ENCODE measurements around the gene SMIM1. TPM values are rescaled to one million over a fixed set of nuclear protein-coding genes. Genes with fewer than 3 reads are reported as not detected.

Gene SMIM1
- total and polyA plus RNA-seq, 5 donors: 44.2 to 243 (median 107) TPM

- Histone ChIP-seq H3K9me3 (ENCODE audit: control insufficient read depth, low read length) (no peaks in the 10 kb centered on the region), H3K4me3 (ENCODE audit: low read length) (no peak overlapping the region), H3K27me3 (ENCODE audit: control insufficient read depth, insufficient read depth) (no peaks in the 10 kb centered on the region), H3K4me1 (ENCODE audit: control insufficient read depth, insufficient read depth, low read length) (no peaks in the 10 kb centered on the region), H3K27ac (ENCODE audit: low read length) (no peak overlapping the region)
- 93% methylated on average over 28 of the region's 28 CpGs for WGBS
- no peak for DNase-seq
- ATAC-seq: no peak
- intact Hi-C loops (cut with DNase I): no loop called here
These were observed 45.5 kb downstream of the SMIM1 start for GRCh38 chr1:3817821-3818597.

- Histone ChIP-seq H3K27me3 (ENCODE audit: control insufficient read depth, insufficient read depth) (no peaks in the 10 kb centered on the region), H3K9me3 (ENCODE audit: control insufficient read depth, low read length) (no peaks in the 10 kb centered on the region), H3K27ac (ENCODE audit: low read length) (no peak overlapping the region), H3K4me3 (ENCODE audit: low read length) (no peak overlapping the region), H3K4me1 (ENCODE audit: control insufficient read depth, insufficient read depth, low read length) (no peaks in the 10 kb centered on the region)
- intact Hi-C loops (cut with DNase I): no loop called here
- no peak for ATAC-seq
- DNase-seq: no peak
- WGBS: 73% methylated on average over 10 of the region's 10 CpGs
These were observed 47.2 kb downstream of the SMIM1 start for GRCh38 chr1:3819771-3820200.

- no peak for DNase-seq
- Histone ChIP-seq H3K27me3 (ENCODE audit: control insufficient read depth, insufficient read depth) (no peaks in the 10 kb centered on the region), H3K4me3 (ENCODE audit: low read length) (no peak overlapping the region), H3K4me1 (ENCODE audit: control insufficient read depth, insufficient read depth, low read length) (no peaks in the 10 kb centered on the region), H3K9me3 (ENCODE audit: control insufficient read depth, low read length) (no peaks in the 10 kb centered on the region), H3K27ac (ENCODE audit: low read length) (no peak overlapping the region)
- intact Hi-C loops (cut with DNase I): no loop called here
- 90% methylated on average over 8 of the region's 8 CpGs for WGBS
- ATAC-seq: no peak
These were observed 47.8 kb downstream of the SMIM1 start for GRCh38 chr1:3820316-3820715.

- no peak for DNase-seq
- Histone ChIP-seq H3K27ac (ENCODE audit: low read length) (no peak overlapping the region), H3K9me3 (ENCODE audit: control insufficient read depth, low read length) (no peaks in the 10 kb centered on the region), H3K4me1 (ENCODE audit: control insufficient read depth, insufficient read depth, low read length) (no peaks in the 10 kb centered on the region), H3K27me3 (ENCODE audit: control insufficient read depth, insufficient read depth) (no peaks in the 10 kb centered on the region), H3K4me3 (ENCODE audit: low read length) (no peak overlapping the region)
- intact Hi-C loops (cut with DNase I): no loop called here
- ATAC-seq: no peak
- 91% methylated on average over 6 of the region's 6 CpGs for WGBS
These were observed 48.5 kb downstream of the SMIM1 start for GRCh38 chr1:3821004-3821403.

- DNase-seq: no peak
- WGBS: 83% methylated on average over 13 of the region's 13 CpGs
- no peak overlapping the region for H3K4me3 ChIP-seq (ENCODE audit: low read length)
- H3K4me1 ChIP-seq (ENCODE audit: control insufficient read depth, insufficient read depth, low read length): no peaks in the 10 kb centered on the region
- intact Hi-C loops (cut with DNase I): no loop called here
- no peaks in the 10 kb centered on the region for H3K27me3 ChIP-seq (ENCODE audit: control insufficient read depth, insufficient read depth)
- no peak overlapping the region for H3K27ac ChIP-seq (ENCODE audit: low read length)
- no peaks in the 10 kb centered on the region for H3K9me3 ChIP-seq (ENCODE audit: control insufficient read depth, low read length)
- ATAC-seq: no peak
These were observed 48.9 kb downstream of the SMIM1 start for GRCh38 chr1:3821447-3821846.

GRCh38 chr1:3821908-3822307 is 49.4 kb downstream of the SMIM1 start:
- no peak for ATAC-seq
- WGBS: 91% methylated on average over 15 of the region's 15 CpGs

GRCh38 chr1:3822421-3822820 is 49.9 kb downstream of the SMIM1 start:
- DNase-seq (no peak), ATAC-seq (no peak)
- Histone ChIP-seq H3K4me3 (ENCODE audit: low read length) (no peak overlapping the region), H3K4me1 (ENCODE audit: control insufficient read depth, insufficient read depth, low read length) (no peaks in the 10 kb centered on the region), H3K27me3 (ENCODE audit: control insufficient read depth, insufficient read depth) (no peaks in the 10 kb centered on the region), H3K27ac (ENCODE audit: low read length) (no peak overlapping the region), H3K9me3 (ENCODE audit: control insufficient read depth, low read length) (no peaks in the 10 kb centered on the region)
- 92% methylated on average over 16 of the region's 16 CpGs for WGBS
- intact Hi-C loops (cut with DNase I): no loop called here

More at GRCh38 chr1:3821908-3822307, 49.4 kb downstream of the SMIM1 start:
- Histone ChIP-seq H3K27me3 (ENCODE audit: control insufficient read depth, insufficient read depth) (no peaks in the 10 kb centered on the region), H3K9me3 (ENCODE audit: control insufficient read depth, low read length) (no peaks in the 10 kb centered on the region), H3K4me3 (ENCODE audit: low read length) (no peak overlapping the region), H3K27ac (ENCODE audit: low read length) (no peak overlapping the region), H3K4me1 (ENCODE audit: control insufficient read depth, insufficient read depth, low read length) (no peaks in the 10 kb centered on the region)
- intact Hi-C loops (cut with DNase I): no loop called here
- no peak for DNase-seq

- ATAC-seq: no peak
- intact Hi-C loops (cut with DNase I): no loop called here
- H3K4me3 ChIP-seq (ENCODE audit: low read length): no peak overlapping the region
- no peak overlapping the region for H3K27ac ChIP-seq (ENCODE audit: low read length)
- H3K9me3 ChIP-seq (ENCODE audit: control insufficient read depth, low read length): no peaks in the 10 kb centered on the region
- H3K4me1 ChIP-seq (ENCODE audit: control insufficient read depth, insufficient read depth, low read length): no peaks in the 10 kb centered on the region
- no peak for DNase-seq
- WGBS: 89% methylated on average over 8 of the region's 8 CpGs
- no peaks in the 10 kb centered on the region for H3K27me3 ChIP-seq (ENCODE audit: control insufficient read depth, insufficient read depth)
These were observed 52.1 kb downstream of the SMIM1 start for GRCh38 chr1:3824650-3825049.

GRCh38 chr1:3825356-3825755 is 52.8 kb downstream of the SMIM1 start:
- WGBS: 88% methylated on average over 15 of the region's 15 CpGs
- ATAC-seq: no peak
- no peaks in the 10 kb centered on the region for H3K27me3 ChIP-seq (ENCODE audit: control insufficient read depth, insufficient read depth)
- H3K27ac ChIP-seq (ENCODE audit: low read length): no peak overlapping the region
- intact Hi-C loops (cut with DNase I): no loop called here
- H3K4me1 ChIP-seq (ENCODE audit: control insufficient read depth, insufficient read depth, low read length): no peaks in the 10 kb centered on the region
- H3K9me3 ChIP-seq (ENCODE audit: control insufficient read depth, low read length): no peaks in the 10 kb centered on the region
- DNase-seq: no peak
- H3K4me3 ChIP-seq (ENCODE audit: low read length): no peak overlapping the region

Other genes starting within 250 kb of the SMIM1 start
- gene MEGF6, start 161.2 kb upstream of the SMIM1 start, total RNA-seq: 10 to 100 TPM in 3 of 4 donors, 1 to 10 TPM in 1; 7.0 to 18.7 (median 13.9) TPM
- gene MEGF6, start 161.2 kb upstream of the SMIM1 start, polyA plus RNA-seq: 7.2 TPM
- gene TPRG1L, start 147.7 kb upstream of the SMIM1 start, total RNA-seq: 10 to 100 TPM; 46.3 to 51.4 (median 46.6) TPM
- 35.8 TPM for gene TPRG1L, start 147.7 kb upstream of the SMIM1 start, polyA plus RNA-seq
- gene WRAP73, start 122.6 kb upstream of the SMIM1 start, total RNA-seq: 10 to 100 TPM in 3 of 4 donors, 1 to 10 TPM in 1; 8.7 to 13.9 (median 12.2) TPM
- 12.9 TPM for gene WRAP73, start 122.6 kb upstream of the SMIM1 start, polyA plus RNA-seq
- under 1 TPM in 1 of 4 donors, not detected in 3; 0.18 TPM for gene TP73, start 120.2 kb upstream of the SMIM1 start, total RNA-seq
- gene TP73, start 120.2 kb upstream of the SMIM1 start, polyA plus RNA-seq: 0.07 TPM
- under 1 TPM in 2 of 4 donors, not detected in 2; 0.09 to 0.14 TPM for gene CCDC27, start 20.3 kb upstream of the SMIM1 start, total RNA-seq
- not detected for gene CCDC27, start 20.3 kb upstream of the SMIM1 start, polyA plus RNA-seq
- gene LRRC47, start 23.7 kb downstream of the SMIM1 start, total RNA-seq: 10 to 100 TPM; 46.8 to 60.3 (median 54.2) TPM
- 23.3 TPM for gene LRRC47, start 23.7 kb downstream of the SMIM1 start, polyA plus RNA-seq
- gene CEP104, start 84.5 kb downstream of the SMIM1 start, total RNA-seq: 10 to 100 TPM; 33.2 to 41.2 (median 35.0) TPM
- gene CEP104, start 84.5 kb downstream of the SMIM1 start, polyA plus RNA-seq: 8.7 TPM
- gene DFFB, start 84.7 kb downstream of the SMIM1 start, total RNA-seq: 1 to 10 TPM; 2.9 to 6.1 (median 4.5) TPM
- 2.6 TPM for gene DFFB, start 84.7 kb downstream of the SMIM1 start, polyA plus RNA-seq
- gene C1orf174, start 127.5 kb downstream of the SMIM1 start, total RNA-seq: 10 to 100 TPM; 11.3 to 15.1 (median 13.2) TPM
- gene C1orf174, start 127.5 kb downstream of the SMIM1 start, polyA plus RNA-seq: 11.6 TPM

All from right cardiac atrium (tissue), 5 donors.